ENCODE measurements around the gene SMIM41.

GRCh38 chr12:52126050-52126604, 46.6 kb downstream of the SMIM41 start:
- TF ChIP-seq YY1 (IDR thresholded peaks at IDR 0.05; ENCODE audit: insufficient read depth, insufficient read length) = no peak
- no peak for TF ChIP-seq SUZ12 (IDR thresholded peaks at IDR 0.05; ENCODE audit: extremely low read depth, insufficient read depth, insufficient read length)
